Neuronal stem cell (in vitro differentiated cells): Measurements from ENCODE around the gene CTNND2.

Source experiments
- DNase-seq: peaks from one replicate; pipeline ENCODE4 v3.0.0-alpha.2; 2013; ENCODE audit warnings: low spot score
- H2AFZ ChIP-seq: one replicate; pipeline ENCODE4 v1.6.1; 2013; ENCODE audit warnings: mild to moderate bottlenecking, low read length, inconsistent platforms
- H2AK5ac ChIP-seq: 2 replicates; pipeline ENCODE4 v1.6.1; 2013; ENCODE audit warnings: low read depth, mild to moderate bottlenecking, inconsistent platforms, low read length, moderate library complexity, mixed read lengths
- H2BK120ac ChIP-seq: 2 replicates; pipeline ENCODE4 v1.6.1; 2013; ENCODE audit warnings: low read depth, mild to moderate bottlenecking, inconsistent platforms, low read length, moderate library complexity, mixed read lengths
- H2BK12ac ChIP-seq: one replicate; pipeline ENCODE4 v1.6.1; 2013; ENCODE audit warnings: low read length, inconsistent platforms
- H2BK15ac ChIP-seq: 2 replicates; pipeline ENCODE4 v1.6.1; 2013; ENCODE audit warnings: mild to moderate bottlenecking, low read length, inconsistent platforms, mixed read lengths
- H2BK5ac ChIP-seq: one replicate; pipeline ENCODE4 v1.6.1; 2013; ENCODE audit warnings: inconsistent platforms, mild to moderate bottlenecking, low read length, moderate library complexity
- H3K14ac ChIP-seq: one replicate; pipeline ENCODE4 v1.6.1; 2013; ENCODE audit warnings: low read length, inconsistent platforms
- H3K18ac ChIP-seq: 2 replicates; pipeline ENCODE4 v1.6.1; 2013; ENCODE audit warnings: low read length, inconsistent platforms
- H3K23ac ChIP-seq: 2 replicates; pipeline ENCODE4 v1.6.1; 2013; ENCODE audit warnings: low read depth, mild to moderate bottlenecking, mixed read lengths, low read length, inconsistent platforms; ENCODE audit not compliant: poor library complexity
- H3K27ac ChIP-seq: replicated peaks from 3 replicates; pipeline ENCODE4 v1.5.1; 2013; ENCODE audit warnings: low read length, inconsistent platforms
- H3K27me3 ChIP-seq, 3 experiments: 2 replicates each; pipeline ENCODE4 v1.6.1; 2013; ENCODE audit warnings: low read length in 3 of 3, mild to moderate bottlenecking in 2 of 3, inconsistent platforms in 1 of 3, low read depth in 1 of 3, mixed read lengths in 1 of 3, moderate library complexity in 1 of 3; ENCODE audit not compliant: control insufficient read depth in 3 of 3, insufficient read depth in 3 of 3
- H3K36me3 ChIP-seq, 2 donors: replicated peaks in 1 of 2; 2 replicates each; pipeline ENCODE4 v1.6.1; 2013; ENCODE audit warnings: low read length in 2 of 2; ENCODE audit not compliant: control insufficient read depth in 2 of 2, insufficient read depth in 2 of 2
- H3K4ac ChIP-seq: 2 replicates; pipeline ENCODE4 v1.6.1; 2013; ENCODE audit warnings: inconsistent platforms, mild to moderate bottlenecking, low read length, moderate library complexity
- H3K4me1 ChIP-seq, 2 donors: 1 replicate in 1 of 2; 2 replicates in 1 of 2; pipeline ENCODE4 v1.6.1; 2013; ENCODE audit warnings: low read length in 2 of 2, low read depth in 1 of 2; ENCODE audit not compliant: control insufficient read depth in 2 of 2, insufficient read depth in 1 of 2
- H3K4me2 ChIP-seq: one replicate; pipeline ENCODE4 v1.6.1; 2013; ENCODE audit warnings: mild to moderate bottlenecking, low read length, inconsistent platforms; ENCODE audit not compliant: insufficient read depth, poor library complexity, severe bottlenecking
- H3K4me3 ChIP-seq, 2 donors: 2 replicates each; pipeline ENCODE4 v1.5.1; 2013; ENCODE audit warnings: low read length in 2 of 2, mild to moderate bottlenecking in 2 of 2, inconsistent platforms in 1 of 2, moderate library complexity in 1 of 2
- H3K79me1 ChIP-seq: one replicate; pipeline ENCODE4 v1.6.1; 2013; ENCODE audit warnings: low read depth, mild to moderate bottlenecking, inconsistent platforms, low read length, moderate library complexity
- H3K9ac ChIP-seq: one replicate; pipeline ENCODE4 v1.6.1; 2013; ENCODE audit warnings: mild to moderate bottlenecking, low read depth, low read length, inconsistent platforms; ENCODE audit not compliant: poor library complexity
- H3K9me3 ChIP-seq, 2 donors: replicated peaks in 1 of 2; 2 replicates each; pipeline versions ENCODE3 to v1.6.1; 2013; ENCODE audit warnings: low read length in 2 of 2, mild to moderate bottlenecking in 2 of 2, inconsistent platforms in 1 of 2, low read depth in 1 of 2, mixed read lengths in 1 of 2, moderate library complexity in 1 of 2; ENCODE audit not compliant: control insufficient read depth in 2 of 2, insufficient read depth in 1 of 2
- H4K8ac ChIP-seq: one replicate; pipeline ENCODE4 v1.6.1; 2013; ENCODE audit warnings: low read depth, mild to moderate bottlenecking, inconsistent platforms, low read length, moderate library complexity
- H4K91ac ChIP-seq: one replicate; pipeline ENCODE4 v1.6.1; 2013; ENCODE audit warnings: low read length, low read depth, mild to moderate bottlenecking, inconsistent platforms; ENCODE audit not compliant: poor library complexity
- WGBS, 2 donors: extraction: QIAGEN DNeasy Blood & Tissue Kit; methylation state at CpG; one replicate each; pipeline ENCODE4 v1.1.7; 2013; ENCODE audit warnings: missing lambda C conversion rate in 2 of 2, mixed read lengths in 1 of 2; ENCODE audit not compliant: insufficient read length in 2 of 2, insufficient replicate concordance in 1 of 2; ENCODE audit errors: extremely low coverage in 2 of 2; 5-methylcytosine and 5-hydroxymethylcytosine counted together

CTNND2 gene

DNA sequence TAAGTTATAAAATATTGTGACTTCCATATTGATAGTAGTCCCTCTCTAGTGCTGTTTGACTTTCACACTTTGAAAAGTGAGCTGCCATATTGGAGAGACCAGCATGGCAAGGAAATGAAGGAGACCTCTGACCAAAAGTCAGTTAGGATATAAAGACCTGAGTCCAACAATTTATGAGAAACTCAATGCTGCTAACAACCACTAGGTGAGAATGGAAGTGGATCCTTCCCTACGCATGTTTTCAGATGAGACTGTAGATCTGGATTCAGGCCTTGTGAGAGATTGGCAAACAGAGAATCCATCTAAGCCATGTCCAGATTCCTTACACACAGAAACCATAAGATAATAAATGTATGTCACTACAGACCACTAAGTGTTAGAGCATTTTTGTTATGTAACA lies 81.6 kb downstream of the CTNND2 start:
- Histone ChIP-seq H3K27me3 (no peaks in the 10 kb centered on the region), H2AK5ac (no peak overlapping the region), H2BK12ac (no peak overlapping the region), H2BK5ac (no peak overlapping the region), H3K4me1 (no peaks in the 10 kb centered on the region), H4K91ac (no peak overlapping the region), H3K79me1 (no peaks in the 10 kb centered on the region), H4K8ac (no peak overlapping the region), H3K36me3 (no peaks in the 10 kb centered on the region), H3K4ac (no peak overlapping the region), H3K23ac (no peak overlapping the region), H3K4me3 (no peak overlapping the region), H3K27ac (no peak overlapping the region), H3K18ac (no peak overlapping the region), H2BK120ac (no peak overlapping the region), H2BK15ac (no peak overlapping the region), H3K9ac (no peak overlapping the region), H3K14ac (no peak overlapping the region), H3K4me2 (no peak overlapping the region), H2AFZ (no peak overlapping the region), H3K9me3 (no peaks in the 10 kb centered on the region)
- DNase-seq = no peak
- no CpG with 5 or more reads among the region's 1 CpG for WGBS, 2 donors

DNA sequence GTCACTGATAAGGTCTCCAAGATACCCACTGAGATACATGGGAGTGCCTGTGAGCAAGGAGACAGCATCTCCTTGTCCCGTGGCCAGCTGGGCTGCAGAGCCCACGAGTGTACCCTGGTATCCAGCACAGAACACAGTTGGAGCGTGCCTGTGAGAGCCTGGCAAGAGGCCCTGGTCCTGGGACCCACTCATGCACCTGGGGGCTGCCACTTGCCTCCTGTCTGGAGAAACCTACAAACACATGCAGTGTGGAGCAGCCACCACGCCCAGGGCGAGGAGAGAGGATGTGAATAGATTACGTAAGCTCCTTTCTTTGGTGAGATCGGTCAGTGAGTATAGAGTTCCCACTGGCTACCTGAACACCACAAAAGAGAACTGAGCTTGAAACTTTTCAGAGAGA lies 88.3 kb downstream of the CTNND2 start:
- Histone ChIP-seq H3K9me3 (no peaks in the 10 kb centered on the region), H2BK12ac (no peak overlapping the region), H3K23ac (no peak overlapping the region), H2AK5ac (no peak overlapping the region), H2AFZ (no peak overlapping the region), H3K14ac (peak overlapping the region; percentile 76), H3K27me3 (no peaks in the 10 kb centered on the region), H3K4me2 (no peak overlapping the region), H4K91ac (no peak overlapping the region), H3K4me3 (no peak overlapping the region), H2BK120ac (no peak overlapping the region), H3K4me1 (no peaks in the 10 kb centered on the region), H3K18ac (peak overlapping the region; percentile 51), H3K4ac (no peak overlapping the region), H2BK15ac (no peak overlapping the region), H3K9ac (no peak overlapping the region), H3K36me3 (no peaks in the 10 kb centered on the region), H2BK5ac (no peak overlapping the region), H4K8ac (no peak overlapping the region), H3K27ac (no peak overlapping the region), H3K79me1 (no peaks in the 10 kb centered on the region)
- no peak for DNase-seq
- no CpG with 5 or more reads among the region's 7 CpGs for whole genome bisulfite sequencing, 2 donors

DNA sequence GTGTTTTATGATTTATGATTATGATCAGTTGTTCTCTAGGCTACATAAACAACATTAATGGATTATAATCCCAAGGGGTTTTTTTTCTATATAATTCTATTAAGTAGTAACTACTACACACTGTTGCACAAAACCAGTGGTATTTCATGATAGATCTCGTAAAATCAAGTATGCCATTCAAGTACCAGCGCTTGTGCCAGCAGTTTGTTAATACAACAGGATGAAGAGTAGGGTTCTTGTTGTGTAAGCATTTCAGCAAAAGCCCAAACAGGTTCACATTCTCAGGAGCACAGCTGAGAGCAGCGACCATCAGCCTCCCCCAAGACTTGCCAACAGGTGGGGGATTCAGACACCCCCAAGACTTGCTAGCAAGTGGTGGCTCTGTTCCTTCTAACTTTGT lies 88.8 kb downstream of the CTNND2 start:
- H3K4me2 ChIP-seq = no peak overlapping the region
- H2BK12ac ChIP-seq = no peak overlapping the region
- H3K23ac ChIP-seq = no peak overlapping the region
- no peaks in the 10 kb centered on the region for H3K9me3 ChIP-seq
- H3K27ac ChIP-seq = no peak overlapping the region
- no peak for DNase-seq
- no peak overlapping the region for H3K4ac ChIP-seq
- no peak overlapping the region for H2AK5ac ChIP-seq
- H2BK15ac ChIP-seq = no peak overlapping the region
- H3K18ac ChIP-seq = no peak overlapping the region
- no peaks in the 10 kb centered on the region for H3K36me3 ChIP-seq
- no peak overlapping the region for H3K9ac ChIP-seq
- no peaks in the 10 kb centered on the region for H3K27me3 ChIP-seq
- H4K8ac ChIP-seq = no peak overlapping the region
- H3K4me3 ChIP-seq = no peak overlapping the region
- H2BK120ac ChIP-seq = no peak overlapping the region
- H3K79me1 ChIP-seq = no peaks in the 10 kb centered on the region
- no peak overlapping the region for H3K14ac ChIP-seq
- H2AFZ ChIP-seq = no peak overlapping the region
- no CpG with 5 or more reads among the region's 3 CpGs for WGBS, 2 donors
- H2BK5ac ChIP-seq = no peak overlapping the region
- no peaks in the 10 kb centered on the region for H3K4me1 ChIP-seq
- H4K91ac ChIP-seq = no peak overlapping the region

DNA sequence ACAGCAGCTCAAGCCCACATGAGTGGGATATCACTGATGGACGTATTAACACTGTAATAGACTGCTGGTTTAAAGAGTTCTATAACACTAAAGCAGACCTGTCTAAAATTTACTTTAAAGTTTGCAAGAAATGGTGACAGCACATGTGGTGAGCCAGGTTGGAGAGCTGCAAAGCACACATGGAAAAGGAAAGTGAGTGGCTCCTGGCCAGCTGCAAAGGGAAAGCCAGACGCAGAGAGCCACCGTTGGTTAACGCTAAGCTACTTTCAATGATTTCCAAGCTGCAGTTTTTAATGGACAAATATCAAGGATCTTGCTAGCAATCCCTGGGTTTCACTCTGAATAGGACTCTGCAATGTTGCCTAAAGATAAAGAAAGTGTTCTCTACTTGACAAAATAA lies 89.9 kb downstream of the CTNND2 start:
- Histone ChIP-seq H3K27ac (no peak overlapping the region), H2BK12ac (no peak overlapping the region), H3K36me3 (no peaks in the 10 kb centered on the region), H2BK5ac (no peak overlapping the region), H4K91ac (no peak overlapping the region), H3K4me1 (no peaks in the 10 kb centered on the region), H3K23ac (no peak overlapping the region), H3K79me1 (no peaks in the 10 kb centered on the region), H2BK15ac (no peak overlapping the region), H2BK120ac (no peak overlapping the region), H3K4me3 (no peak overlapping the region), H3K4me2 (no peak overlapping the region), H2AFZ (no peak overlapping the region), H3K9me3 (no peaks in the 10 kb centered on the region), H3K27me3 (no peaks in the 10 kb centered on the region), H2AK5ac (no peak overlapping the region), H3K18ac (no peak overlapping the region), H3K9ac (no peak overlapping the region), H3K4ac (no peak overlapping the region), H4K8ac (no peak overlapping the region), H3K14ac (no peak overlapping the region)
- no CpG with 5 or more reads among the region's 4 CpGs for WGBS, 2 donors
- DNase-seq = no peak
